ENCODE measurements around the gene ACOT4.

ACOT4 gene

DNA sequence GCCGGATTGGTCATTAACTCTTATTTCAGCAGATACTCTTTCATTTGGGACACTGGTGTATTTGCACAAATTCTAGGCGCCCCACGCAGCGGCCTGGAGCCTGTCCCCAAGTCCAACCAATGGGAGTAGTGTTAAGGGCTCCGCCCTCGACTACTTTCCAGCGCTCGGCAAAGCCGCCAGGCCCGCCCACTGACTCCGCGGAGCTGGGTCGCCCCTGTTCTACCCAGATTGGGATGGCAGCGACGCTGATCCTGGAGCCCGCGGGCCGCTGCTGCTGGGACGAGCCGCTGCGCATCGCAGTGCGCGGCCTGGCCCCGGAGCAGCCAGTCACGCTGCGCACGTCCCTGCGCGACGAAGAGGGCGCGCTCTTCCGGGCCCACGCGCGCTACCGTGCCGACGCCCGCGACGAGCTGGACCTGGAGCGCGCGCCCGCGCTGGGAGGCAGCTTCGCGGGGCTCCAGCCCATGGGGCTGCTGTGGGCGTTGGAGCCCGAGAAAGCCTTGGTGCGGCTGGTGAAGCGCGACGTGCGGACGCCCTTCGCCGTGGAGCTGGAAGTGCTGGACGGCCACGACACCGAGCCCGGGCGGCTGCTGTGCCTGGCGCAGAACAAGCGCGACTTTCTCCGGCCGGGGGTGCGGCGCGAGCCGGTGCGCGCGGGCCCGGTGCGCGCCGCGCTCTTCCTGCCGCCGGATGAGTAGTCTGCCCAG lies 20.8 kb downstream of the ACOT4 start, which contains the start of gene ACOT6 (continued):
- TF ChIP-seq, protein P1, sequence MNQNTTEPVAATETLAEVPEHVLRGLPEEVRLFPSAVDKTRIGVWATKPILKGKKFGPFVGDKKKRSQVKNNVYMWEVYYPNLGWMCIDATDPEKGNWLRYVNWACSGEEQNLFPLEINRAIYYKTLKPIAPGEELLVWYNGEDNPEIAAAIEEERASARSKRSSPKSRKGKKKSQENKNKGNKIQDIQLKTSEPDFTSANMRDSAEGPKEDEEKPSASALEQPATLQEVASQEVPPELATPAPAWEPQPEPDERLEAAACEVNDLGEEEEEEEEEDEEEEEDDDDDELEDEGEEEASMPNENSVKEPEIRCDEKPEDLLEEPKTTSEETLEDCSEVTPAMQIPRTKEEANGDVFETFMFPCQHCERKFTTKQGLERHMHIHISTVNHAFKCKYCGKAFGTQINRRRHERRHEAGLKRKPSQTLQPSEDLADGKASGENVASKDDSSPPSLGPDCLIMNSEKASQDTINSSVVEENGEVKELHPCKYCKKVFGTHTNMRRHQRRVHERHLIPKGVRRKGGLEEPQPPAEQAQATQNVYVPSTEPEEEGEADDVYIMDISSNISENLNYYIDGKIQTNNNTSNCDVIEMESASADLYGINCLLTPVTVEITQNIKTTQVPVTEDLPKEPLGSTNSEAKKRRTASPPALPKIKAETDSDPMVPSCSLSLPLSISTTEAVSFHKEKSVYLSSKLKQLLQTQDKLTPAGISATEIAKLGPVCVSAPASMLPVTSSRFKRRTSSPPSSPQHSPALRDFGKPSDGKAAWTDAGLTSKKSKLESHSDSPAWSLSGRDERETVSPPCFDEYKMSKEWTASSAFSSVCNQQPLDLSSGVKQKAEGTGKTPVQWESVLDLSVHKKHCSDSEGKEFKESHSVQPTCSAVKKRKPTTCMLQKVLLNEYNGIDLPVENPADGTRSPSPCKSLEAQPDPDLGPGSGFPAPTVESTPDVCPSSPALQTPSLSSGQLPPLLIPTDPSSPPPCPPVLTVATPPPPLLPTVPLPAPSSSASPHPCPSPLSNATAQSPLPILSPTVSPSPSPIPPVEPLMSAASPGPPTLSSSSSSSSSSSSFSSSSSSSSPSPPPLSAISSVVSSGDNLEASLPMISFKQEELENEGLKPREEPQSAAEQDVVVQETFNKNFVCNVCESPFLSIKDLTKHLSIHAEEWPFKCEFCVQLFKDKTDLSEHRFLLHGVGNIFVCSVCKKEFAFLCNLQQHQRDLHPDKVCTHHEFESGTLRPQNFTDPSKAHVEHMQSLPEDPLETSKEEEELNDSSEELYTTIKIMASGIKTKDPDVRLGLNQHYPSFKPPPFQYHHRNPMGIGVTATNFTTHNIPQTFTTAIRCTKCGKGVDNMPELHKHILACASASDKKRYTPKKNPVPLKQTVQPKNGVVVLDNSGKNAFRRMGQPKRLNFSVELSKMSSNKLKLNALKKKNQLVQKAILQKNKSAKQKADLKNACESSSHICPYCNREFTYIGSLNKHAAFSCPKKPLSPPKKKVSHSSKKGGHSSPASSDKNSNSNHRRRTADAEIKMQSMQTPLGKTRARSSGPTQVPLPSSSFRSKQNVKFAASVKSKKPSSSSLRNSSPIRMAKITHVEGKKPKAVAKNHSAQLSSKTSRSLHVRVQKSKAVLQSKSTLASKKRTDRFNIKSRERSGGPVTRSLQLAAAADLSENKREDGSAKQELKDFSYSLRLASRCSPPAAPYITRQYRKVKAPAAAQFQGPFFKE (tag by site-specific recombination; IDR thresholded peaks at IDR 0.05; ENCODE audit: borderline replicate concordance): no peak
- no peak for TF ChIP-seq MYNN (tag by site-specific recombination; IDR thresholded peaks at IDR 0.05; ENCODE audit: borderline replicate concordance)
- TF ChIP-seq, protein P2, sequence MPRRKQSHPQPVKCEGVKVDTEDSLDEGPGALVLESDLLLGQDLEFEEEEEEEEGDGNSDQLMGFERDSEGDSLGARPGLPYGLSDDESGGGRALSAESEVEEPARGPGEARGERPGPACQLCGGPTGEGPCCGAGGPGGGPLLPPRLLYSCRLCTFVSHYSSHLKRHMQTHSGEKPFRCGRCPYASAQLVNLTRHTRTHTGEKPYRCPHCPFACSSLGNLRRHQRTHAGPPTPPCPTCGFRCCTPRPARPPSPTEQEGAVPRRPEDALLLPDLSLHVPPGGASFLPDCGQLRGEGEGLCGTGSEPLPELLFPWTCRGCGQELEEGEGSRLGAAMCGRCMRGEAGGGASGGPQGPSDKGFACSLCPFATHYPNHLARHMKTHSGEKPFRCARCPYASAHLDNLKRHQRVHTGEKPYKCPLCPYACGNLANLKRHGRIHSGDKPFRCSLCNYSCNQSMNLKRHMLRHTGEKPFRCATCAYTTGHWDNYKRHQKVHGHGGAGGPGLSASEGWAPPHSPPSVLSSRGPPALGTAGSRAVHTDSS (tag by site-specific recombination; IDR thresholded peaks at IDR 0.05): no peak
- no peak for TF ChIP-seq ZNF585B (tag by site-specific recombination; IDR thresholded peaks at IDR 0.05)
- no peak for TF ChIP-seq ZNF558 (tag by site-specific recombination; IDR thresholded peaks at IDR 0.05)
- TF ChIP-seq ZIC2 (tag by site-specific recombination; IDR thresholded peaks at IDR 0.05): no peak
- no peak for TF ChIP-seq ZNF776 (tag by site-specific recombination; IDR thresholded peaks at IDR 0.05; ENCODE audit: borderline replicate concordance)
- TF ChIP-seq ZSCAN5A (tag by site-specific recombination; IDR thresholded peaks at IDR 0.05): no peak
- no peak for TF ChIP-seq ZNF302 (tag by site-specific recombination; IDR thresholded peaks at IDR 0.05; ENCODE audit: low read depth)
- no peak for TF ChIP-seq ZNF140 (tag by site-specific recombination; IDR thresholded peaks at IDR 0.05)
- TF ChIP-seq RBAK (tag by site-specific recombination; IDR thresholded peaks at IDR 0.05): no peak
- no peak for TF ChIP-seq ZNF16 (tag by site-specific recombination; IDR thresholded peaks at IDR 0.05; ENCODE audit: low read depth)
- TF ChIP-seq ZNF248 (tag by site-specific recombination; IDR thresholded peaks at IDR 0.05): no peak
- no peak for TF ChIP-seq BCL11B (tag by site-specific recombination; IDR thresholded peaks at IDR 0.05; ENCODE audit: low read depth)
- TF ChIP-seq ZNF433 (tag by site-specific recombination; IDR thresholded peaks at IDR 0.05; ENCODE audit: low read depth): no peak
- no peak for TF ChIP-seq ZEB2 (tag by site-specific recombination; IDR thresholded peaks at IDR 0.05)
- TF ChIP-seq ZSCAN16 (tag by site-specific recombination; IDR thresholded peaks at IDR 0.05): no peak
- no peak for TF ChIP-seq ZNF184 (tag by site-specific recombination; IDR thresholded peaks at IDR 0.05)
- no peak; the same call in 1 of the 2 replicates for TF ChIP-seq EGR2 (tag by site-specific recombination; IDR thresholded peaks at IDR 0.05; ENCODE audit: low read depth)
- no peak for TF ChIP-seq ZNF544 (tag by site-specific recombination; IDR thresholded peaks at IDR 0.05)
- TF ChIP-seq, protein P3, sequence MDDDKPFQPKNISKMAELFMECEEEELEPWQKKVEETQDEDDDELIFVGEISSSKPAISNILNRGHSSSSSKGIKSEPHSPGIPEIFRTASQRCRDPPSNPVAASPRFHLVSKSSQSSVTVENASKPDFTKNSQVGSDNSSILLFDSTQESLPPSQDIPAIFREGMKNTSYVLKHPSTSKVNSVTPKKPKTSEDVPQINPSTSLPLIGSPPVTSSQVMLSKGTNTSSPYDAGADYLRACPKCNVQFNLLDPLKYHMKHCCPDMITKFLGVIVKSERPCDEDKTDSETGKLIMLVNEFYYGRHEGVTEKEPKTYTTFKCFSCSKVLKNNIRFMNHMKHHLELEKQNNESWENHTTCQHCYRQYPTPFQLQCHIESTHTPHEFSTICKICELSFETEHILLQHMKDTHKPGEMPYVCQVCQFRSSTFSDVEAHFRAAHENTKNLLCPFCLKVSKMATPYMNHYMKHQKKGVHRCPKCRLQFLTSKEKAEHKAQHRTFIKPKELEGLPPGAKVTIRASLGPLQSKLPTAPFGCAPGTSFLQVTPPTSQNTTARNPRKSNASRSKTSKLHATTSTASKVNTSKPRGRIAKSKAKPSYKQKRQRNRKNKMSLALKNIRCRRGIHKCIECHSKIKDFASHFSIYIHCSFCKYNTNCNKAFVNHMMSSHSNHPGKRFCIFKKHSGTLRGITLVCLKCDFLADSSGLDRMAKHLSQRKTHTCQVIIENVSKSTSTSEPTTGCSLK (tag by site-specific recombination; IDR thresholded peaks at IDR 0.05): no peak
- TF ChIP-seq ZNF670 (tag by site-specific recombination; IDR thresholded peaks at IDR 0.05; ENCODE audit: low read depth): no peak
- TF ChIP-seq ZBTB8A (tag by site-specific recombination; IDR thresholded peaks at IDR 0.05): peak; percentile 83
- TF ChIP-seq, protein P4, sequence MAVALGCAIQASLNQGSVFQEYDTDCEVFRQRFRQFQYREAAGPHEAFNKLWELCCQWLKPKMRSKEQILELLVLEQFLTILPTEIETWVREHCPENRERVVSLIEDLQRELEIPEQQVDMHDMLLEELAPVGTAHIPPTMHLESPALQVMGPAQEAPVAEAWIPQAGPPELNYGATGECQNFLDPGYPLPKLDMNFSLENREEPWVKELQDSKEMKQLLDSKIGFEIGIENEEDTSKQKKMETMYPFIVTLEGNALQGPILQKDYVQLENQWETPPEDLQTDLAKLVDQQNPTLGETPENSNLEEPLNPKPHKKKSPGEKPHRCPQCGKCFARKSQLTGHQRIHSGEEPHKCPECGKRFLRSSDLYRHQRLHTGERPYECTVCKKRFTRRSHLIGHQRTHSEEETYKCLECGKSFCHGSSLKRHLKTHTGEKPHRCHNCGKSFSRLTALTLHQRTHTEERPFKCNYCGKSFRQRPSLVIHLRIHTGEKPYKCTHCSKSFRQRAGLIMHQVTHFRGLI (tag by site-specific recombination; IDR thresholded peaks at IDR 0.05): no peak
- TF ChIP-seq ZNF660 (tag by site-specific recombination; IDR thresholded peaks at IDR 0.05): peak; percentile 18; the same call in 1 of the 2 replicates
- TF ChIP-seq ZNF155 (tag by site-specific recombination; IDR thresholded peaks at IDR 0.05): no peak
- TF ChIP-seq, protein P5, sequence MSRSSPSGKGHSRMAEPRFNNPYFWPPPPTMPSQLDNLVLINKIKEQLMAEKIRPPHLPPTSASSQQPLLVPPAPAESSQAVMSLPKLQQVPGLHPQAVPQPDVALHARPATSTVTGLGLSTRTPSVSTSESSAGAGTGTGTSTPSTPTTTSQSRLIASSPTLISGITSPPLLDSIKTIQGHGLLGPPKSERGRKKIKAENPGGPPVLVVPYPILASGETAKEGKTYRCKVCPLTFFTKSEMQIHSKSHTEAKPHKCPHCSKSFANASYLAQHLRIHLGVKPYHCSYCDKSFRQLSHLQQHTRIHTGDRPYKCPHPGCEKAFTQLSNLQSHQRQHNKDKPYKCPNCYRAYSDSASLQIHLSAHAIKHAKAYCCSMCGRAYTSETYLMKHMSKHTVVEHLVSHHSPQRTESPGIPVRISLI (tag by site-specific recombination; IDR thresholded peaks at IDR 0.05): no peak
